GM18858 (cell line): ENCODE results near the gene BEGAIN.

Experiments
- ATAC-seq: cut with Tn5 transposase; IDR thresholded peaks from one replicate; pipeline ENCODE4 v1.9.1; 2021; ENCODE audit not compliant: unreplicated experiment

Gene BEGAIN

DNA sequence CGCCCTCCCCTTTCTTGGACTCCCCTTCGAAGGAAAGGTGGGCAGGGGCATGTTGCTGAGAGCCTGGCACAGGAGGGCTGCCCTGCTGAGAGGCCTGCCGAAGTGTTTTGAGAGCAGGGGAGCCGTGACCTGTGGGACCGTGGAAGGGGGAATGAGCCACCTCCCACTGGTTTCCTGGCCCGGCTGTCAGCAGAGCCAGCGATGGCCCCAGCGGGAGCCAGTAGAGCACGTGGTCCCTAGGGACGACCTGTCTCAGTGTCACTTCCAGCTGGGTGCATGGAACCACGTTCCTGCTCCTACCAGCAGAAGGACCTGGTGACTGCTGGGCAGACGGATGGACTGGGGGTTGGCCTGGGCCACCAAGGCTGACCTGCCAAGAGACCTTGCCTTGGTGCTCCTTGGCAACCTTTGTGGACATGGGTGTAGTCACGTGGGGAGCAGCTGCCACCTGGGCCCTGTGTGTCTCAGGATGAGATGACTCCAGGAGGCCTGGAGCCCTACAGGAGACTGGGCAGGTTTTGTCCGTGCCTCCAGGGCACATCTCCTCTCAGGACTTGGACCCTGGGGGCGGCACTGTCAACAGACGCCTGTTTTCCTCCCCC, 34.6 kb downstream of the BEGAIN start:
- no peak for ATAC-seq

DNA sequence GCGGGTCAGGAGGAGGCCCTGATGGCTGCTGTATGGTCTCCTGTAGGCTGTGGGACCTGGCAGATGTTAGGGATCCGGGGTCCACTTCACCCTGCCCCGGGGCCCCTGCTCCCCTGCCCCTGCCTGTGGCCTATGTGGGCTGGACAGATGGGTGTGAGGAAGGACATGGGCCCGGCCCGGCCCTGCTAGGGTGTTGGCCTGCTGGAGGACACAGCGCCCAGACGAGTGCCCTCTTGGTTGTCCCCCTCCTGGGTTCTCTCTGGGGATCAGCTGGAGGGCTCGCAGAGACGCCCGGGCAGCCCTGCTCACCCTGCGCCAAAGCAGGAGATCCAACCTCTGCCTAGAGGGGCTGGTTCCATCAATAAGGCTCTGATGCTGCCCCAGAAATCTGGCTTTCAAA, 36.2 kb downstream of the BEGAIN start:
- ATAC-seq = no peak

DNA sequence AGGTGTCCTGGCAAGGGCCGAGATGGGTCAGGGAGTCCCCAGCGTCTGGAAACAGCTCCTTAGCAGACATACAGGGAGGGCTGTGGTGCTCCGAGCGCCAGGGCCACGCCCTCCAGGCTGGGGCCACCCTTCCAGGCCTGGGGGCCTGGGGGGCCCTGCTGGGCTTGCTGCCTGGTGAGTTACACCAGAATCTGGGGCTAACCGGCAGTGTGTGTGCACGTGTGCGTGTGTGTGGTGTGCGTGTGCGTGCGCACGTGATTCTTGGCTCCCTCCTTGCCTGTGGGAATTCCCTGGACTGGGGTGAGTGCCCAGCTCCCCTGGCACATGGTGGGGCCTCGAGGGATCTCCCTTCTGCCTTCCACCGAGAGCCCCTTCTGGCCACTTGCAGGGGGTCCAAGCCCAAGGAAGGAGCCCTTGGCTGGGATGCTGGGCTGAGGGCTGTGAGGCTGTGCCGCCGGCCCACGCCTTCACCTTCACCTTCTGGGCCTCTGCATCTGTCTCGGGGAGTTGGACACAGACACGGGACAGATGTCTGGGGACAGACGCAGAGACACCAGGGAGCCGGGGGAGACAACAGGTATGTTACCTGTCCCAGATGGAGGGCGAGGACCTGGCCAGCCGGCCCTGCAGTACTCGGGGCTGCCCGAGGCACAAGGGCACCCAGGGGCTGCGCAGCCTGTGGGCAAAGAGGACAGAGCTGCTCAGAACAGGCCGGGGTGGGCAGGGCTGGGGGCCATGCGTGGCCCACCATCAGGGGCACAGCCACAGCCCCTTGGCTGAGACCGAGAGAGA, 37.2 kb downstream of the BEGAIN start:
- no peak for ATAC-seq

DNA sequence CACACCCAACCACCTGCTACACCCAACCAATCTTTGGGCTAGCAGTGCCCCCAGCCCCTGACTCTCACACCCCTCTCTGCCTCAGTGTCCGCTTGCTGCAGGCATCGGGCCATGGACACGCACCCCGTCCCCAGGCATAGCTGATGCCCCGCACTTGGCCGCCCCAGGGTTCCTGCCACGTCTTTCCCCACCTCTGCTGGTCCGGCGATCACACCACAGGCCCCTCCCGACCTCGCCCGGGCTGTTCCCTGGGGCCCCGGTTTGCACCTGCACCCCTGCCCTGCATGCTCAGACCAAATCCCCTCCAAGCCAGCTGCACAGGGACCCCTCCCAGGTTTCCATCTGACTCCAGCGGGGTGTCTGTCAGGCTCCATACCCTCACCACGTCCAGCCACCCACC, 38.3 kb downstream of the BEGAIN start:
- ATAC-seq = no peak

DNA sequence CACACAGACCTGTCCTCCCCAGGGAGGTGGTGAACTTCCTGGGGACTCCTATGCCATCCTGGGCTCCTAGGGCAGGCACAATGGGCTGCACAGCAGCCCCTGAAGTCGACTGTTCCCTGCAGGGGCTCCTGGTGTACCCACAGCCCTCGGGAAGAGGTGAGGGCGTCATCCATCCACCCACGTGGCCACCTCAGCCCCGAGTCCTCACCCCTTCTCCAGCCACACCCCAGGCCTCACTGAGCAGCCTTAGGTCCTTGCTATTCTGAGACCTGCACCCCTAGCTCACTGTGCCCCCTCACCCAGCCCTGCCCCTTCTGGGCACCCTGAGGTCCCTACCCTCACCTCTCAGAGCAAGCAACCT, 38.9 kb downstream of the BEGAIN start:
- ATAC-seq = no peak

DNA sequence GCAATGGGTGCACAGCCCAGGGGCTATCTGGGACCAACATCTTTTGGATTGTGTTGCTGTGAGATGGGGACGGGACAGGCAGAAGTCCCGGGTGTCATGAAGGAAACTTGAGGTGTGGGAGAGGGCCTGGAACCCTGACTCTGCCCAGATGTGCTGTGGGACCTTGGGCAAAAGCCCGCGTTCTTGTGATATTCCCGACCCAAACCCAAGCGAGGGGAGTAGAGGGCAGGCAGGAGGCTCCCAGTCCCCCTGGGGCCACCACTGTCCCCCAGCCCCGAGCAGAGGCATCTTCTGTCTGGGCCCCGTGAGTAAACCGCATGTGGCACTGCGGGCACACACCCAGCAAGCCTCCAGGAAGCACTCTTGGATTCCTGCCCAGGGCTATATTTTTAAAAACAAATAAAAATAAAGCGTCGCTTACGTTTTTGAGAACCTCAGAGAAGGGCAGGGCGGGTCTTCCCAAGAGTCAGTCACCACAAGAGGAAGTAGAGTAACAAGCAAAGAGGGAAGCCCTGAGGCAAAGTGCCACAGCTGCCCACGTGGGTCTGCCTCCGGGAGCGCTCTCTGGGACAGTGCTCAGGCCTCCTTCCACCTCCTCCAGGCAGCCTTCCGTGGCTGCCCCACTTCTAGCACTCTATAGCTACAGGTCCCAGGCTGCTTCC, 39.5 kb downstream of the BEGAIN start:
- ATAC-seq = no peak

DNA sequence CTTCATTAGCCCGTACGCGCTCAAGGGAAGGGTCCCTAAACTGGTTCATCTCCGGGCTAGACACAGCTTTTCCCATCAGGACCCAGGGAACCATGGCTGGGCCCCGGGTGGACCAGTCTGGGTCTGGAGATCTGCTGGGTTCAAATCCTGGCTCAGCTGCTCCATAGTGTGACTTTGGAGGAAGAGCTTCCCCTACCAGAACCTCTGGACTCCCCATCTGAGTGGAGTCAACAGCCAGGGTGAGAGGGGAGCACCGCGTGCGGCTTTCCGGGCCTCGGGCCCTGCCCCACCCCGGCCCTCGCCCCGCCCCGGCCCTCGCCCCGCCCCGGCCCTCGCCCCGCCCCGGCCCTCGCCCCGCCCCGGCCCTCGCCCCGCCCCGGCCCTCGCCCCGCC, 41.2 kb downstream of the BEGAIN start:
- no peak for ATAC-seq

DNA sequence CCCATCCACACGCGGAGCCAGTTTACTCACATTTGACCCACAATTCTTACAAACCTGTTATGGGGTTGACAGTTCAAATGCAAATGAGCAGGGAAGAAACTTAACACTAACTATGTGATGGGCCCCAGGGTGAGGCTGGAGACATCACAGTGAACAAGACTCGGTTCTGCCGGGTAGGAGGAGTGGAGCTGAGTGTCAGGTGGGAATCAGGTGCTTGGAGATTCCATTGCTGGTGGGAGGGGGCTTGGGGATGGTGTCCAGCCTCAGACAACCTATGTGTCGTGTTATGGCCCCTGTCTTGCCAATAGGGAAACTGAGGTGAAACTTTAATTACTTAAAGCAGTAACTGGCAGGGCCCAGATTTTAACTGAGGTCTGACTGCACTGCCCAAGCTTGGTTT, 41.9 kb downstream of the BEGAIN start:
- ATAC-seq = no peak

DNA sequence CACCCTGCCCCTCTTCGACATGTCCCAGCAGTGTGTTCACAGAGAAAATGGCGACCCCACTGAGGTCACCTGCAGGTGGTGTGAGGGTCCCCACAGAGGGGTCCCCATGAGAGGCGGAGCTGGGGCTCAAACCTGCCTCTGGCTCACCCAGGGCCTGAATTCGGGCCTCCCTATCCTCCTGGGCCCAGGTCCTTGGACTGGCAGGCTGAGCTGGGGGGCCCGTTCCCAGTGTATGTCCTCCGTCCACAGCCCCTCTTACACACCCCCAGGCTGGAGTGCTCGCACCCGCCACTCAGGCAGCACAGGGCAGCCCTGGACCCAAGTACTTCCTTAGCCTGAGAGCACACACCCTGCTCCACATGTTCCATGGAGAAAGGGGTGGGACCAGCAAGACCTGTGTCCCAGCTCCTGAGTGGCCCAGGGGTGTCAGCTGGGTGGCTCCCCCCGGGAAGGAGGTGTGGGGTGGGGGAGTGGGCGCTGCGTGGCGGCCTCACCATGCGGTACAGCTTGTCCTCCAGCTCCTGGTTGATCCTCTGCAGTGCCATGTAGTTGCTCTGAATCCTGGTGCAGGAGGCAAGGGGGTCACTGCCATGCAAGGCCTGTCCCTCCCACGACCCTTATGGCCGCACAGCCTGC, 42.6 kb downstream of the BEGAIN start:
- no peak for ATAC-seq

DNA sequence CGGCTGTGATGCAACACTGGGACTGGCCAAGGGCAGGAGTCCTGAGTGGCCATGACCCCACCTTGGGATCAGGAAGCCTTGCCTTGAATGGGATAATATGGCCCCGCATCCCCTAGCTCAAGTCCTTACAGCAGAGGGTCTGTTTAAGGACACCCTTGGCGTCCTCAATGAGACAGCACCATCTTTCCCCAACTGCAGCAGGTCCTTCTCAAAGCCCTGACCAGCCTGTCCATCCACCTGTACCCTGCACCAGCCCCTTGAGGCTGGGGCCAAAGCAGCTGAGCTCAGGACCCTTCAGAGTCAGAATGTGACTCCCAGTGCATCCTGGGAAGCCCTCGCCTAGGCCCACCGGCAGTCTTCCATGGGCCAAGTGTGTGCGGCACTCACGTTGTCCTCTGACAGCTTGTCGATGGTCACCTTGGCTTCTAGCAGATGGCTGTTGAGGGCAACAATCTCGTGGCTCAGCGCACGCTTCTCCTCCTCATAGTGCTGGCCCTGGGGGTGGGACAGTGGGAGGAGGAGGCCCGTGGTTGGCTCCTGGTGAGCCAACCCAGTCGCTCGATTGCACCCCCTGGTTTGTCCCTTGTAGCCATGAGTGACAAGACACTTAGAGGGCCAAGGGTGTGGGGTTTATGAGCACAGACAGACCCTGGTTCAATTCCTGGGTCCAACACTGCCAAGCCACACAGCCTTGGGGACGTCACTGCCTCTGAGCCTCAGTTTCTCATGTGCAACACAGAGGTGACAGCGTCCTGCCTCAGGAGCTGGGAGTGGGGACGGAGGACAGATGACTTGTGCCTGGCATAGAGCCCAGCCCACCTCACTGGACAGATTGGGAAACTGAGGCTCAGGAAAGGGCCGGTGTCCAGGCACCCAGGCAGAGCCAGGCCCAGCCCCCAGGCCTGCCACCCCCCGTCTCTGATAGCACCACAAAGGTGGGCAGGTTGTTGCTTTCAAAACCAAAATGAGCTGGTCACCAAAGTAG, 43.5 kb downstream of the BEGAIN start:
- ATAC-seq = no peak

DNA sequence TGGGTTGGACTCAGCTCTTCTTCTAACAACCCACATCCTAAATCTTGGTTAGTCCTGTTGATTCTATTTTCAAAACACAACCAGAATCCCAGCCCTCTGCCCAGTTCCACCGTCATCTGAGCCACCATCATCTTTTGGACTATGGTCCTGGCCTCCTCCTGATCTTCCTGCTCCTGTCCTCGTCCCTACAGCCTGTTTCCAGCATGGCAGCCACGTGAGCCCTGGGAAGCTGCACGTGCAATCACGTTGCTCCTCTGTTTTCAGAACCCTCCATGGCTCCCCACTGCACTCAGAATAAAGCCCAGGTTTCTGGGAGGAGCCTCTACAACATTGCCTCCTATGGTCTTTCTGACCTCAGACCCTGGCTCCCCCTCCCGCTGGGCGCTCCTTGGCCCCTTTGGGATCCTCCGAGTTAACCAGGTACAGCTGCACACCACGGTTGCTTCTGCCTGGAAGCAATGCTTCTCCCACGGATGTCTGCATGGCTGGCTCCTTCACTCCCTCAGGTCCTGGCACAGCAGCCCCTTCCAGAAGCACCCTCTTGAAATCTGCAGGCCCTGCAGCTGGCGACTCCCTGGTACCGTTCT, 44.5 kb downstream of the BEGAIN start:
- no peak for ATAC-seq

DNA sequence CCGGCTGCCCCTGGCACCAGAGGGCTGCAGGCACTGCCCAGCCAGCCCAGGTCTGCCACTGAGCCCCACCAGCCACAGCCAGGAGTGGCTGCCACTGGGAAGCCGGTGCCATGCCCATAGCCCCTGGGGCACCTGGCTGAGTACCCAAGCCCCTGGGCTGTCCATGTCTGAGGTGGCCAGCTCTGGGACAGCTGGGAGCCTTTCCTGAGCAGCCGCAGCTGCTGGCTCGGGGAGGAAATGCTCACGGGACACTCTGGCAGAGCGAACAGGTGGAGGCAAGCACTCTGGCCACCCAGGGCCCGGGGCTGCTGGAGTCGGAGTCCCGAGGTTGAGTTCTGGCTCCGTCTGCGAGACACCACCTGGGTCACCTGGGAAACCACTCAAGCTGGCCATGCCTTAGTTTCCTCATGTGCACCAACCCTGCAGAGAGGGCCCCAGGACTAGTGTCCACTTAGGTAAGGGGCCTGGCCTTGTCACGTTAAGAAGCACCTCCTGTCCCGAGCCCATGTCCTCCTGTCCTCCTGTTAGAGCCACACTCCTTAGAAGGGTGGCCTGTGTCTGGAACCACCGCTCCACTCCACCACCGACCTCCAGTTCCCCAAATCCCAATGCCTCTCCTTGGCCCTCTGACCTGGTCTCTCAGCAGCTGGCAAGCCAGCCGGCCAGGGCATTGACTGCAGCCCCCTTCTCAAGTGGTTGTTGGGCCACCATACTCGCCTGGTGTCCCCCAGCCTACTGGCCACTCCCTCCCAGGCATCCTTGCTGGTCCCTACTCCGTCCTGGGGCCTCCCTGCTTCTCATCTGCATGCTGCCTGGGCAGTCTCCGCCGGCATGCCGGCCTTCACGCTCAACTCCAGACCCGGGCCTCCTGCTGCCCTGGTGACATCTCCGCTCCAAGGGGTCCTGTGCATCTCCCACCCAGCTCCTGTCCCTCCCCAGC, 45.3 kb downstream of the BEGAIN start:
- no peak for ATAC-seq

DNA sequence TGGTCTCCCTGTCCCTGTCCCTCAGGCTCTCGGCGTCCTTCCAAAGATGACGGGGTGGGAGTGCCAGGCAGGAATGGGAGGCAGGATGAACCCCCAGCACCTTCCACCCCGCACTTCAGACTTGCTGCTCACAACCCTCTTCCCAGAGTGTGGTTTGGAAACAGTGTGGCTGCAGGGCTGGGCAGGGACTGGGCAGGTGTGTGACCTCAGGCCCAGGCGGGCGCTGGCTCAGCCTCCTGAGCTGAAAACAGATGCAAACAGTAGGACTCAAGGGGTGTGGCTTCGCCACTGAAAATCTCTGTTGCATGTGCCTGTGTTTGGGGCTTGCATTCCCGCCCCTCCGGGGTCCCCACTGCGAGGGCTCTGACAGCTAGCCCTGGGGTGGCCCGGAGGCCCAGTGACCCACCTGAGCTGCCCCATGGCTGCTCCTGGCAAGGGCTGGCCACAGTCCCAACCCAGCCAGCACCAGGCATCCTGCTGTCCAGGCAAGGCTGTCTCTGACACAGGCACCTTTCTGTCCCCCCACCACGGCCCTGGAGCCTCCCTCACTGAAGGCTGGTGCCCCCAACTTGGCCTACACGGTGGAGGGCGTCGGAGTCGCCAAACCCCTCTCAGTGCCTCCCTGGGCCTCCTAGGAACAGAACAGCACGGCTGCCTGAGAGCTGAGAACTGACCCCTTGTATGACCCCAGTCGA, 46.1 kb downstream of the BEGAIN start:
- ATAC-seq = no peak

DNA sequence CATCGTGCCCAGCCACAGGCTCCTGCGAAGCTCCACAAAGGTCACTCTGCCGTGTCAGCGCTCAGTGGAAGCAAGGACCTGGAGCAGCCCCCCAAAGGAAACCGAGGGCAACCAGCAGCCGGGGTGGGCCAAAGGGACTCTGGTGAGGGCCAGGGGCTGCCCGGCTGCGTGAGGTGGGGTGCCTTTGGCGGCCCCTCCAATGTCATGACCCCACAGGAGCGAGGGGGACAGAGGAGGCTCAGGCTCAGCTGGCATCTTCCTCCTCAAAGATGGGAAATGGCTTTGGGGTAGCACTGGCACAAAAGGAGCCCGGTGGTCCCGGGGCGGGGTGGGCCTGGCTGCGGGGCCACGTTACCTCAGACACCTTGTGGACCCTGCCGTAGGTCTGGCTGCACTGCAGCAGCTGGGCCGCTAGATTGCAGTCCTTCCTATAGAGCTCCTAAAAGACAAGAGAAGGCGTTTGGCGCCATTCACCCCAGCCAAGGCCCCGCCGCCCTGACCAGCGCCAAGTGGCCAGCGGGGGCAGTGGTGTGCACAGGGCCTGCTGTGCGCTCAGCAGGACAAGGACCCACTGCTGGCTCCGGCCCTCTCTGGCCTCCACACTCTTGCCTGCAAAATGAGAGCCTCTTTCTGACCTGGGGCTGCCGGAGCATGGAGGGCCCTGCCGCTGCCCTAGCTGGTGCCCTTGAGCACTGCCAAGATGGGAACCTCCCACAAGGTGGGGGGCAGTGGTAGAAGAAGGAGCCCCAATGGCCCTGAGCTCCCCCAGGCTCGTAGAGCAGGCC, 46.9 kb downstream of the BEGAIN start:
- no peak for ATAC-seq

DNA sequence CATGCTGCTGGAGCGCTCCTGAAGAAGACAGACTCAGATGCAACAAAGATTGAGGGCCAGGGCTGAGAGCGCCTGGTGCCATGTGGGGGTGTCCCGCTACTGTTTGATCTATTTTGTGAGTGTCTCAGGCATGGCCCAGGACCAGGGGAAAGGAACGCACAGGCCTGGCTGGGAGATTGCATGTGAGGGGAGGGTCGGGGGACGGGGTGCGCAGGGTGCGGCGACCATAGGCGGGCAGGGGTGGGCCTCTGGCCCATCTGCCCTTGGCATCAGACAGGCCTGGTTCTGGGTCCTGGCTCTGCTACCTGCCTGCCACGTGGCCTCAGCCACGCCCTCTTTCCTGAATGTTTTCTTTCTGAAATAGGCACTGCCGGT, 47.5 kb downstream of the BEGAIN start:
- no peak for ATAC-seq

DNA sequence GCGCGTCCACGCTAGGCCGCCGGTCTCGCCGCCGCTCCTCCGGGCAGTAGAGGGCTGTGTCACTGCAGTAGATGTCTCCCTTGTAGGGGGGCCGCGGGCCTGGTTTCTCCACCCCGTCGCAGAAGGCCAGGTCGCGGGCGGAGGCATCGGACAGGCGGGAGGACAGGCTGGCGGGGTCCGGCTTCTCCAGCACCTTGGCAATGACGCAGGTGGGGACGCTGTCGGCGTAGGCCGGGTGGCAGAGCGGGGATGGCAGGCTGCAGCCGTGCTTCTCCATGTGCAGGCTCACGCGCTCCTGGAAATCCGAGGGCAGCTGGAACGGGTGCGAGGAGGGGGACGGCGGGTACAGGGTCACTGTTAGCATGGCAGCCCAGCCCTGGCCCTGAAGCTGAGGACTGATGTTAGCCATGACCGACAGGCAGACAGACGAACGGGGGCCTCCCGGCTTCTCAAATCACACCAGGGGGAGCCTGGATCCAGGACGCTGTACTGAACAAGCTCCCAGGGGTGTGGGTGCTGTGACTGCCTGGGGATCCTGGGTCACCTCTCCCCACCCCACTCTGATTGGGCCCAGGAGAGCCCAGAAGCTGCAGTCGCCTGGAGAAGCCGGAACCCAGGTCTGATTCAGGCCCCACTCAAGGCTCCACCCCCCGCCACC, 48.1 kb downstream of the BEGAIN start:
- no peak for ATAC-seq

DNA sequence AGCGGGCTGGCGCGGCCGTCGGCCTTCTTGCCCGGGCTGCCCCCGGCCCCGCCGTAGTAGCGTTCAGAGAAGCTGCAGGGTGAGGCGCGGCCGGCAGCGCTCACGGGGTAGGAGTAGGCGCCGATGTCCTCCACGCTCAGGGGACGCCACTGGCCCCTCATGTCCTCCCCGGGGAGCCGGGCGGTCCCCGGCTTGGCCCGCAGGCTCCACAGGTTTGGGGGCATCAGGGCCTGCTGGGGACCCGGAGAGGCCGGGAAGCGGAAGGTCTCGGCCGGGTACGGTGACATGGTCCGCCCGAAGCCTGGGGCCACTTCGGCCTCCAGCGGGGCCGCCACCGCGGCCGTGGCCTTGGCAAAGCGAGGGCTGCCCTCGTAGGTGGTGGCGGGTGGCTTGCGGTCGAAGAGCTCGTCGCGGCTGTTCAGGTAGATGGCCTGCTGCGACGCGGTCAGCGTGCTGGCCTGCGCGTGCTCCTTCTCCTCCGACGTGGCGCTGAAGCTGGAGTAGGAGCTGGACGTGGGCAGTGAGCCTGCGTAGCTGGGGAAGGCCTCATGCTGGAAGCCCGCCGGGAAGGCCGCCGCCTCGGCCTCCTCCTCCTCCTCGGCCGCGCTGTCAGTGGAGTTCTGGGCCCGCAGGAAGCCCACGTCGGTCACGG, 48.7 kb downstream of the BEGAIN start:
- no peak for ATAC-seq
